Esophagus muscularis mucosa (tissue), 4 donors: ENCODE results near the gene TMC2. TPM values are rescaled to one million over a fixed set of nuclear protein-coding genes. Genes with fewer than 3 reads are reported as not detected.

ENCODE experiments used
- DNase-seq: peaks from one replicate; pipeline ENCODE4 v3.0.0-alpha.2; 2017; ENCODE audit errors: extremely low spot score
- H3K27ac ChIP-seq, 4 donors: fragments of 200-600 bp; sonication (generic); replicated peaks in 1 of 4; 1 replicate in 3 of 4; 2 replicates in 1 of 4; pipeline ENCODE4 v1.5.1; 2016 to 2019; ENCODE audit warnings: mild to moderate bottlenecking in 1 of 4
- H3K27me3 ChIP-seq, 4 donors: fragments of 200-600 bp; sonication (generic); one replicate each; pipeline versions ENCODE4 v1.5.1 to v1.6.0; 2016 to 2019
- H3K36me3 ChIP-seq, 4 donors: fragments of 200-600 bp; sonication (generic); one replicate each; pipeline ENCODE4 v1.5.1; 2016 to 2019
- H3K4me1 ChIP-seq, 4 donors: fragments of 200-600 bp; sonication (generic); one replicate each; pipeline ENCODE4 v1.5.1; 2016 to 2019
- H3K4me3 ChIP-seq, 4 donors: fragments of 200-600 bp; sonication (generic); 1 replicate in 2 of 4; 2 replicates in 2 of 4; pipeline ENCODE4 v1.5.1; 2016 to 2019; ENCODE audit warnings: mild to moderate bottlenecking in 4 of 4, moderate library complexity in 1 of 4
- H3K9me3 ChIP-seq, 4 donors: fragments of 200-600 bp; sonication (generic); 1 replicate in 3 of 4; 2 replicates in 1 of 4; pipeline ENCODE4 v1.5.1; 2016 to 2019
- CTCF ChIP-seq, 3 experiments: fragments of 200-600 bp in 2 of 3; fragments of 450-650 bp in 1 of 3; sonication (generic) in 2 of 3; IDR thresholded peaks; one replicate each; pipeline ENCODE4 v1.5.1; 2017 to 2019; ENCODE audit warnings: antibody characterized with exemption in 3 of 3, mild to moderate bottlenecking in 2 of 3, moderate library complexity in 1 of 3
- EP300 ChIP-seq: sonication (generic); formaldehyde crosslinking; IDR thresholded peaks from one replicate; pipeline ENCODE4 v1.6.1; 2017; ENCODE audit warnings: antibody characterized with exemption
- POLR2A ChIP-seq: fragments of 450-650 bp; IDR thresholded peaks from one replicate; pipeline ENCODE4 v1.6.1; 2017; ENCODE audit warnings: antibody characterized with exemption, moderate library complexity, mild to moderate bottlenecking, low read depth
- POLR2AphosphoS5 ChIP-seq, 2 donors: sonication (generic); formaldehyde crosslinking; IDR thresholded peaks; one replicate each; pipeline ENCODE4 v1.6.1; 2017; ENCODE audit warnings: antibody characterized with exemption in 2 of 2
- WGBS: methylation state at CpG from one replicate; pipeline ENCODE4 v1.1.5; 2018; 5-methylcytosine and 5-hydroxymethylcytosine counted together
- intact Hi-C: fragments of 100-400 bp; cut with DNase I; formaldehyde crosslinking; loops from one replicate; pipeline ENCODE4 v1.15.1; 2023
- total RNA-seq, 4 donors: library from RNA; depleted of rRNA; stranded (reverse); fragments of >200 nt; gene quantifications; one replicate each; pipeline versions ENCODE4 v1.1.0 to v1.2.1, GENCODE V29; 2016

The TMC2 gene
- total RNA-seq, 4 donors from 2014 or later, result 0.19 to 0.34 TPM; not detected in 2

DNA sequence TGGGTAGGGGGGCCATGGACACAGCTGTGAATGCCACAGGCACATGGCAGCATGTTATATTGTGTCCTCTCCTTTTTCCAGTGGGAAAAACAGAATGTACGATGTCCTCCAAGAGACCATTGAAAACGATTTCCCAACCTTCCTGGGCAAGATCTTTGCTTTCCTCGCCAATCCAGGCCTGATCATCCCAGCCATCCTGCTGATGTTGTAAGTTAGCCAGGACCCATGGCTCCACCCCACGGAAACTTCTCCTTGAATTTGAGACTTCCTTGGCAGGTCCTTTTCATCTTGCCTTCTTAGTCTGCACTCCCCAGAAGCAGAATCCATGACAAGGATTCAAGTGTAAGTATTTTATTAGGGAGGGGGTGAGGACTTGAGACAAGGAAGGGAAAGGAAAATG, 87.8 kb downstream of the TMC2 start:
- Histone ChIP-seq H3K27ac (peak overlapping the region in 1 of 4 donors; percentile 48), H3K27me3 (peaks cover 0 to 15% (median 0%) of the 10 kb centered on the region in 4 donors), H3K36me3 (no peaks in the 10 kb centered on the region), H3K9me3 (peaks cover 0 to 12% (median 3%) of the 10 kb centered on the region in 4 donors), H3K4me1 (no peaks in the 10 kb centered on the region), H3K4me3 (no peak overlapping the region)
- no peak for TF ChIP-seq CTCF (IDR thresholded peaks at IDR 0.05)
- no peak for TF ChIP-seq POLR2AphosphoS5 (IDR thresholded peaks at IDR 0.05)
- TF ChIP-seq POLR2A, result no peak
- no peak for TF ChIP-seq EP300
- WGBS, result 77% methylated on average over 4 of the region's 4 CpGs
- DNase-seq, result no peak
- intact Hi-C loops, result no loop called here

- Histone ChIP-seq H3K4me1 (no peaks in the 10 kb centered on the region), H3K9me3 (peaks cover 0 to 9% (median 3%) of the 10 kb centered on the region in 4 donors), H3K27ac (peak overlapping the region in 1 of 4 donors; percentile 48), H3K4me3 (no peak overlapping the region), H3K27me3 (peaks cover 0 to 8% (median 0%) of the 10 kb centered on the region in 4 donors), H3K36me3 (no peaks in the 10 kb centered on the region)
- intact Hi-C loops, result no loop called here
- WGBS, result 60% methylated on average over 2 of the region's 2 CpGs
- no peak for DNase-seq
- TF ChIP-seq POLR2AphosphoS5 (IDR thresholded peaks at IDR 0.05) (no peak), POLR2A (no peak), EP300 (no peak)
These were observed 88.7 kb downstream of the TMC2 start for GRCh38 chr20:2625062-2625461.

- Histone ChIP-seq H3K27me3 (peaks cover 0 to 8% (median 0%) of the 10 kb centered on the region in 4 donors), H3K36me3 (no peaks in the 10 kb centered on the region), H3K9me3 (peaks cover 0 to 9% (median 4%) of the 10 kb centered on the region in 4 donors), H3K4me3 (no peak overlapping the region), H3K27ac (no peak overlapping the region), H3K4me1 (no peaks in the 10 kb centered on the region)
- DNase-seq, result no peak
- intact Hi-C loops, result no loop called here
- WGBS, result 63% methylated on average over 9 of the region's 9 CpGs
- TF ChIP-seq POLR2A (no peak), POLR2AphosphoS5 (IDR thresholded peaks at IDR 0.05) (no peak), EP300 (no peak), CTCF (IDR thresholded peaks at IDR 0.05) (no peak)
These were observed 90.6 kb downstream of the TMC2 start for GRCh38 chr20:2626853-2627541.

- TF ChIP-seq POLR2AphosphoS5 (IDR thresholded peaks at IDR 0.05) (no peak), CTCF (IDR thresholded peaks at IDR 0.05) (no peak), POLR2A (no peak), EP300 (no peak)
- peaks cover 0 to 6% (median 0%) of the 10 kb centered on the region in 4 donors for H3K27me3 ChIP-seq
- peaks cover 0 to 8% (median 4%) of the 10 kb centered on the region in 4 donors for H3K9me3 ChIP-seq
- 46% methylated on average over 1 of the region's 1 CpG for WGBS
- no peak overlapping the region for H3K4me3 ChIP-seq
- DNase-seq, result no peak
- intact Hi-C loops, result no loop called here
- H3K36me3 ChIP-seq, result no peaks in the 10 kb centered on the region
- no peaks in the 10 kb centered on the region for H3K4me1 ChIP-seq
- H3K27ac ChIP-seq, result no peak overlapping the region
These were observed 94.9 kb downstream of the TMC2 start for GRCh38 chr20:2631228-2631627.

GRCh38 chr20:2633381-2633780, 97.0 kb downstream of the TMC2 start:
- no peaks in the 10 kb centered on the region for H3K36me3 ChIP-seq
- H3K4me3 ChIP-seq, result no peak overlapping the region
- H3K27ac ChIP-seq, result no peak overlapping the region
- H3K27me3 ChIP-seq, result no peaks in the 10 kb centered on the region
- peaks cover 0 to 3% (median 0%) of the 10 kb centered on the region in 4 donors for H3K9me3 ChIP-seq
- TF ChIP-seq POLR2AphosphoS5 (IDR thresholded peaks at IDR 0.05) (no peak), EP300 (no peak), CTCF (IDR thresholded peaks at IDR 0.05) (no peak), POLR2A (no peak)
- DNase-seq, result no peak
- WGBS, result 32% methylated on average over 1 of the region's 1 CpG
- intact Hi-C loops, result no loop called here
- H3K4me1 ChIP-seq, result no peaks in the 10 kb centered on the region
